ENCODE measurements around the gene ANK2. TPM values are rescaled to one million over a fixed set of nuclear protein-coding genes. Genes with fewer than 3 reads are reported as not detected.

The ANK2 gene
- 1.7 TPM for polyA plus RNA-seq (2012; ENCODE audit: insufficient read depth, insufficient read length)

- no peak within 1 kb of the TSS for H3K4me3 ChIP-seq (ENCODE audit: low read length)
- peak; percentile 5 for DNase-seq (ENCODE audit: low read depth, low spot score)
Observed at GRCh38 chr4:113049421-113050370, at the start of gene ANK2. TSS of gene ANK2 (plus strand) at chr4:113049653. CDS start at chr4:113049729, 76 bp downstream.

- H3K4me3 ChIP-seq (ENCODE audit: low read length): no peak overlapping the region
- DNase-seq (ENCODE audit: low read depth, low spot score): no peak
Observed at GRCh38 chr4:113003841-113004240, 45.6 kb upstream of the ANK2 start.

- DNase-seq (ENCODE audit: low read depth, low spot score): no peak
Observed at GRCh38 chr4:113004655-113005054, 44.8 kb upstream of the ANK2 start.

GRCh38 chr4:113006632-113007031 is 42.8 kb upstream of the ANK2 start:
- no peak for DNase-seq (ENCODE audit: low read depth, low spot score)

More at GRCh38 chr4:113004655-113005054, 44.8 kb upstream of the ANK2 start:
- no peak overlapping the region for H3K4me3 ChIP-seq (ENCODE audit: low read length)

GRCh38 chr4:113007151-113007550 is 42.3 kb upstream of the ANK2 start:
- no peak overlapping the region for H3K4me3 ChIP-seq (ENCODE audit: low read length)
- no peak for DNase-seq (ENCODE audit: low read depth, low spot score)

More at GRCh38 chr4:113006632-113007031, 42.8 kb upstream of the ANK2 start:
- H3K4me3 ChIP-seq (ENCODE audit: low read length): no peak overlapping the region

GRCh38 chr4:113008135-113008534 is 41.3 kb upstream of the ANK2 start:
- DNase-seq (ENCODE audit: low read depth, low spot score): no peak
- no peak overlapping the region for H3K4me3 ChIP-seq (ENCODE audit: low read length)

- no peak for DNase-seq (ENCODE audit: low read depth, low spot score)
- H3K4me3 ChIP-seq (ENCODE audit: low read length): no peak overlapping the region
Observed at GRCh38 chr4:113008716-113009115, 40.7 kb upstream of the ANK2 start.

- no peak for DNase-seq (ENCODE audit: low read depth, low spot score)
- no peak overlapping the region for H3K4me3 ChIP-seq (ENCODE audit: low read length)
Observed at GRCh38 chr4:113009461-113009860, 40.0 kb upstream of the ANK2 start.

- no peak for DNase-seq (ENCODE audit: low read depth, low spot score)
- H3K4me3 ChIP-seq (ENCODE audit: low read length): no peak overlapping the region
Observed at GRCh38 chr4:113012122-113012725, 37.2 kb upstream of the ANK2 start.

GRCh38 chr4:113012786-113013185 is 36.7 kb upstream of the ANK2 start:
- no peak for DNase-seq (ENCODE audit: low read depth, low spot score)
- no peak overlapping the region for H3K4me3 ChIP-seq (ENCODE audit: low read length)

GRCh38 chr4:113013751-113014150 is 35.7 kb upstream of the ANK2 start:
- no peak for DNase-seq (ENCODE audit: low read depth, low spot score)
- no peak overlapping the region for H3K4me3 ChIP-seq (ENCODE audit: low read length)

- H3K4me3 ChIP-seq (ENCODE audit: low read length): no peak overlapping the region
- no peak for DNase-seq (ENCODE audit: low read depth, low spot score)
Observed at GRCh38 chr4:113016377-113016776, 33.1 kb upstream of the ANK2 start.

GRCh38 chr4:113020966-113021365 is 28.5 kb upstream of the ANK2 start:
- no peak for DNase-seq (ENCODE audit: low read depth, low spot score)
- no peak overlapping the region for H3K4me3 ChIP-seq (ENCODE audit: low read length)

- no peak overlapping the region for H3K4me3 ChIP-seq (ENCODE audit: low read length)
- DNase-seq (ENCODE audit: low read depth, low spot score): no peak
Observed at GRCh38 chr4:113024388-113024787, 25.1 kb upstream of the ANK2 start.

- no peak overlapping the region for H3K4me3 ChIP-seq (ENCODE audit: low read length)
- no peak for DNase-seq (ENCODE audit: low read depth, low spot score)
Observed at GRCh38 chr4:113025416-113025815, 24.0 kb upstream of the ANK2 start.

GRCh38 chr4:113026556-113026955 is 22.9 kb upstream of the ANK2 start:
- no peak for DNase-seq (ENCODE audit: low read depth, low spot score)
- no peak overlapping the region for H3K4me3 ChIP-seq (ENCODE audit: low read length)

- H3K4me3 ChIP-seq (ENCODE audit: low read length): no peak overlapping the region
- no peak for DNase-seq (ENCODE audit: low read depth, low spot score)
Observed at GRCh38 chr4:113028074-113028473, 21.4 kb upstream of the ANK2 start.

GRCh38 chr4:113031212-113031611 is 18.2 kb upstream of the ANK2 start:
- no peak for DNase-seq (ENCODE audit: low read depth, low spot score)
- no peak overlapping the region for H3K4me3 ChIP-seq (ENCODE audit: low read length)

GRCh38 chr4:113040793-113041192 is 8.7 kb upstream of the ANK2 start:
- H3K4me3 ChIP-seq (ENCODE audit: low read length): no peak overlapping the region
- DNase-seq (ENCODE audit: low read depth, low spot score): no peak

- DNase-seq (ENCODE audit: low read depth, low spot score): no peak
- H3K4me3 ChIP-seq (ENCODE audit: low read length): no peak overlapping the region
Observed at GRCh38 chr4:113042502-113042901, 7.0 kb upstream of the ANK2 start.

All from Jurkat, Clone E6-1 (cell line).